GM18873 (cell line): Measurements from ENCODE around the gene NRL.

ENCODE experiments used
- ATAC-seq: cut with Tn5 transposase; IDR thresholded peaks from one replicate; pipeline ENCODE4 v1.9.1; 2021; ENCODE audit warnings: mild to moderate bottlenecking, moderate library complexity, moderate number of reproducible peaks; ENCODE audit not compliant: unreplicated experiment, low FRiP score

The NRL gene

GRCh38 chr14:24084440-24084839, 30.3 kb downstream of the NRL start:
- ATAC-seq: no peak

- no peak for ATAC-seq
Measured at GRCh38 chr14:24083462-24083861, 31.3 kb downstream of the NRL start.

GRCh38 chr14:24082411-24083080, 32.2 kb downstream of the NRL start:
- no peak for ATAC-seq

- ATAC-seq: no peak
Measured at GRCh38 chr14:24081739-24082211, 33.0 kb downstream of the NRL start.

GRCh38 chr14:24080888-24081738, 33.6 kb downstream of the NRL start:
- ATAC-seq: peak; percentile 76

- no peak for ATAC-seq
Measured at GRCh38 chr14:24080142-24080530, 34.6 kb downstream of the NRL start.

- no peak for ATAC-seq
Measured at GRCh38 chr14:24079491-24080141, 35.1 kb downstream of the NRL start.

- ATAC-seq: no peak
Measured at GRCh38 chr14:24078146-24078545, 36.6 kb downstream of the NRL start.

- ATAC-seq: no peak
Measured at GRCh38 chr14:24077086-24077485, 37.7 kb downstream of the NRL start.

- no peak for ATAC-seq
Measured at GRCh38 chr14:24076302-24076601, 38.5 kb downstream of the NRL start.

- no peak for ATAC-seq
Measured at GRCh38 chr14:24075485-24076301, 39.1 kb downstream of the NRL start.

- no peak for ATAC-seq
Measured at GRCh38 chr14:24074625-24075484, 39.9 kb downstream of the NRL start.

- ATAC-seq: no peak
Measured at GRCh38 chr14:24072881-24073877, 41.6 kb downstream of the NRL start.

- ATAC-seq: no peak
Measured at GRCh38 chr14:24072436-24072835, 42.3 kb downstream of the NRL start.

GRCh38 chr14:24071836-24072430, 42.8 kb downstream of the NRL start:
- no peak for ATAC-seq

- no peak for ATAC-seq
Measured at GRCh38 chr14:24071144-24071697, 43.5 kb downstream of the NRL start, which contains the start of gene CPNE6. CPNE6 (plus strand) TSS chr14:24071562; CDS start chr14:24072937, 1,375 bp downstream.

- no peak for ATAC-seq
Measured at GRCh38 chr14:24070285-24071143, 44.2 kb downstream of the NRL start.
